Panc1 (cell line): Measurements from ENCODE around the gene RNF208. TPM values are rescaled to one million over a fixed set of nuclear protein-coding genes. Genes with fewer than 3 reads are reported as not detected.

Source experiments
- ATAC-seq: fragments of 200-7000 bp; cut with Tn5 transposase; 2 replicates; pipeline ENCODE4 v1.9.1; 2020; ENCODE audit warnings: mild to moderate bottlenecking, moderate library complexity
- BruUV-seq: library from RNA; stranded (reverse); fragments of 400-500 nt; replicated peaks from 2 replicates; lab custom pipeline; 2021; lab: Mats Ljungman, UMichigan
- CTCF ChIA-PET: fragments of 300-600 bp; sonication (Branson Sonifier 250); formaldehyde crosslinking; loops from one replicate; lab custom pipeline; 2022; ENCODE audit warnings: antibody characterized with exemption; lab: Charles Lee
- POLR2A ChIA-PET: fragments of 300-600 bp; sonication (Branson Sonifier 250); formaldehyde crosslinking; loops from one replicate; lab custom pipeline; 2022; ENCODE audit warnings: antibody characterized with exemption; lab: Charles Lee
- DNase-seq: peaks from one replicate; pipeline ENCODE4 v3.0.0-alpha.2; 2010; ENCODE audit warnings: low read depth, low spot score
- H3K27ac ChIP-seq: 2 replicates; pipeline ENCODE4 v1.5.1; 2011; ENCODE audit warnings: mild to moderate bottlenecking, low read length, inconsistent platforms
- H3K27me3 ChIP-seq: fragments of 200-500 bp; sonication (Bioruptor generic); 2 replicates; pipeline ENCODE4 v1.6.0; 2014; ENCODE audit warnings: low read length, inconsistent platforms; ENCODE audit not compliant: control insufficient read depth, insufficient read depth
- H3K36me3 ChIP-seq: fragments of 200-500 bp; sonication (Bioruptor generic); 2 replicates; pipeline ENCODE4 v1.5.1; 2014; ENCODE audit warnings: inconsistent platforms, mild to moderate bottlenecking, low read length, moderate library complexity; ENCODE audit not compliant: control insufficient read depth, insufficient read depth
- H3K4me1 ChIP-seq: 2 replicates; pipeline ENCODE4 v1.5.1; 2011; ENCODE audit warnings: inconsistent platforms, mild to moderate bottlenecking, low read length, moderate library complexity; ENCODE audit not compliant: control insufficient read depth, insufficient read depth
- H3K4me3 ChIP-seq, 2 experiments: 2 replicates each; pipeline ENCODE4 v1.5.1; 2011 to 2012; ENCODE audit warnings: low read depth in 2 of 2, low read length in 2 of 2, mild to moderate bottlenecking in 2 of 2, inconsistent platforms in 1 of 2, moderate library complexity in 1 of 2
- H3K9me3 ChIP-seq: fragments of 200-500 bp; sonication (Bioruptor generic); 2 replicates; pipeline ENCODE4 v1.5.1; 2014; ENCODE audit warnings: low read depth, mild to moderate bottlenecking, inconsistent platforms, low read length, moderate library complexity; ENCODE audit not compliant: control insufficient read depth, insufficient read depth
- CTCF ChIP-seq: fragments of 450-650 bp; IDR thresholded peaks from 2 replicates; pipeline ENCODE4 v1.5.1; 2017; ENCODE audit warnings: mild to moderate bottlenecking
- POLR2AphosphoS5 ChIP-seq: IDR thresholded peaks from 2 replicates; pipeline ENCODE4 v1.6.1; 2012; ENCODE audit warnings: mild to moderate bottlenecking, low read depth, low read length, moderate library complexity
- REST ChIP-seq, 2 experiments: IDR thresholded peaks; 2 replicates each; pipeline ENCODE4 v1.6.1; 2011 to 2012; ENCODE audit warnings: low read depth in 2 of 2, control low read depth in 1 of 2, low read length in 1 of 2, mild to moderate bottlenecking in 1 of 2, moderate library complexity in 1 of 2; ENCODE audit not compliant: insufficient read depth in 1 of 2
- SIN3A ChIP-seq: IDR thresholded peaks from 2 replicates; pipeline ENCODE4 v1.6.1; 2012; ENCODE audit warnings: low read depth, mild to moderate bottlenecking, low read length, moderate library complexity, borderline replicate concordance; ENCODE audit not compliant: insufficient read depth
- TCF7L2 ChIP-seq: IDR thresholded peaks from 2 replicates; pipeline ENCODE4 v1.6.1; 2011; ENCODE audit warnings: mild to moderate bottlenecking, low read depth, low read length, inconsistent platforms
- in situ Hi-C: cut with HindIII; loops from 2 replicates; pipeline ENCODE4 v1.10.0; 2016; ENCODE audit warnings: low sequenced_read_pairs, low pct_unique_long_range_greater_than_20kb
- intact Hi-C: fragments of 100-400 bp; cut with micrococcal nuclease; formaldehyde crosslinking; loops from one replicate; pipeline ENCODE4 v1.10.0; 2022; ENCODE audit not compliant: unreplicated experiment
- total RNA-seq: library from RNA; stranded (reverse); gene quantifications from one replicate; pipeline ENCODE4 v1.2.1, GENCODE V29; 2021; ENCODE audit not compliant: unreplicated experiment

The RNF208 gene
- total RNA-seq, 1 experiment from 2014 or later = 11.5 TPM

GRCh38 chr9:137179761-137180160 is 42.3 kb downstream of the RNF208 start:
- no TSS peak for BruUV-seq
- Histone ChIP-seq H3K4me1 (no peaks in the 10 kb centered on the region), H3K36me3 (no peaks in the 10 kb centered on the region), H3K27me3 (no peaks in the 10 kb centered on the region), H3K9me3 (no peaks in the 10 kb centered on the region), H3K27ac (no peak overlapping the region), H3K4me3 (no peak overlapping the region)
- DNase-seq = no peak
- intact Hi-C loops = no loop called here
- no peak for TF ChIP-seq TCF7L2
- no peak for TF ChIP-seq CTCF
- TF ChIP-seq SIN3A = no peak
- TF ChIP-seq POLR2AphosphoS5 = no peak
- no peak for TF ChIP-seq REST (IDR thresholded peaks at IDR 0.05; ENCODE audit: insufficient read depth in 1 of 2, low read depth in 2 of 2, low read length in 1 of 2)
- ChIA-PET POLR2A (no interaction called here), CTCF (no interaction called here)
- ATAC-seq = no peak
- in situ Hi-C loops = no loop called here

GRCh38 chr9:137178939-137179630 is 43.0 kb downstream of the RNF208 start:
- H3K27me3 ChIP-seq = no peaks in the 10 kb centered on the region
- BruUV-seq = no TSS peak
- ChIA-PET CTCF (no interaction called here), POLR2A (no interaction called here)
- no peak overlapping the region for H3K4me3 ChIP-seq
- H3K36me3 ChIP-seq = no peaks in the 10 kb centered on the region
- TF ChIP-seq SIN3A (no peak), CTCF (no peak), POLR2AphosphoS5 (no peak), TCF7L2 (no peak), REST (IDR thresholded peaks at IDR 0.05; ENCODE audit: insufficient read depth in 1 of 2, low read depth in 2 of 2, low read length in 1 of 2) (no peak)
- no peaks in the 10 kb centered on the region for H3K9me3 ChIP-seq
- intact Hi-C loops (no loop called here), in situ Hi-C loops (no loop called here)
- DNase-seq (no peak), ATAC-seq (no peak)
- H3K4me1 ChIP-seq = no peaks in the 10 kb centered on the region
- H3K27ac ChIP-seq = no peak overlapping the region
